Mammary microvascular endothelial cell (primary cell): Measurements from ENCODE around the gene ANKRD65. TPM values are rescaled to one million over a fixed set of nuclear protein-coding genes. Genes with fewer than 3 reads are reported as not detected.

Source experiments
- total RNA-seq: library from RNA; depleted of rRNA; stranded (reverse); fragments of >200 nt; gene quantifications from 2 replicates; pipeline ENCODE4 v1.2.3, GENCODE V29; 2015

ANKRD65 gene
- 0.47 and 0.64 TPM in 2 replicates for total RNA-seq

GRCh38 chr1:1421147-1421906 lies at the start of gene ANKRD65:
Gene ANKRD65, minus strand, starts transcription at chr1:1421276. Its CDS starts 271 bp downstream, at chr1:1421005.

GRCh38 chr1:1449099-1449739 lies 28.1 kb upstream of the ANKRD65 start, which contains the start of gene ATAD3C:
Gene ATAD3C, plus strand, starts transcription at chr1:1449689. Its CDS starts 995 bp downstream, at chr1:1450684.

GRCh38 chr1:1435106-1435903 lies 14.2 kb upstream of the ANKRD65 start, which contains the start of gene VWA1:
Gene VWA1, plus strand, starts transcription at chr1:1435690. Its CDS starts 59 bp downstream, at chr1:1435749.

GRCh38 chr1:1406821-1407635 lies 14.0 kb downstream of the ANKRD65 start, which contains the start of gene MRPL20:
Gene MRPL20, minus strand, starts transcription at chr1:1407293. Its CDS starts 76 bp downstream, at chr1:1407217.

GRCh38 chr1:1399187-1399871 lies 21.7 kb downstream of the ANKRD65 start, which contains the start of gene CCNL2:
Gene CCNL2, minus strand, starts transcription at chr1:1399335. Its CDS starts 29 bp downstream, at chr1:1399306.

GRCh38 chr1:1374929-1375662 lies 46.0 kb downstream of the ANKRD65 start, which contains the start of gene AURKAIP1:
Gene AURKAIP1, minus strand, starts transcription at chr1:1375207. Its CDS starts 451 bp downstream, at chr1:1374756.

Other genes with a start within 250 kb of the ANKRD65 start
- gene TTLL10, start 247.4 kb downstream of the ANKRD65 start, total RNA-seq = not detected in 2 replicates
- not detected in 2 replicates for gene TNFRSF18, start 214.7 kb downstream of the ANKRD65 start, total RNA-seq
- 1.4 and 2.0 TPM in 2 replicates for gene TNFRSF4, start 207.1 kb downstream of the ANKRD65 start, total RNA-seq
- 205 and 217 TPM in 2 replicates for gene SDF4, start 189.3 kb downstream of the ANKRD65 start, total RNA-seq
- gene B3GALT6, start 189.0 kb downstream of the ANKRD65 start, total RNA-seq = 27.9 and 30.2 TPM in 2 replicates
- gene C1QTNF12, start 174.6 kb downstream of the ANKRD65 start, total RNA-seq = 0.25 and 0.27 TPM in 2 replicates
- gene UBE2J2, start 147.4 kb downstream of the ANKRD65 start, total RNA-seq = 36.0 and 43.3 TPM in 2 replicates
- 0.05 and 0.67 TPM in 2 replicates for gene SCNN1D, start 140.8 kb downstream of the ANKRD65 start, total RNA-seq
- gene ACAP3, start 113.3 kb downstream of the ANKRD65 start, total RNA-seq = 13.7 and 20.6 TPM in 2 replicates
- gene PUSL1, start 112.7 kb downstream of the ANKRD65 start, total RNA-seq = 38.5 and 38.6 TPM in 2 replicates
- gene INTS11, start 96.6 kb downstream of the ANKRD65 start, total RNA-seq = 83.0 and 98.9 TPM in 2 replicates
- 40.4 and 40.6 TPM in 2 replicates for gene CPTP, start 96.5 kb downstream of the ANKRD65 start, total RNA-seq
- gene TAS1R3, start 90.0 kb downstream of the ANKRD65 start, total RNA-seq = not detected in 2 replicates
- gene DVL1, start 71.9 kb downstream of the ANKRD65 start, total RNA-seq = 41.1 and 41.3 TPM in 2 replicates
- gene MXRA8, start 62.7 kb downstream of the ANKRD65 start, total RNA-seq = 0.20 and 0.34 TPM in 2 replicates
- 180 and 195 TPM in 2 replicates for gene AURKAIP1, start 46.1 kb downstream of the ANKRD65 start, total RNA-seq
- 40.4 and 46.4 TPM in 2 replicates for gene CCNL2, start 21.9 kb downstream of the ANKRD65 start, total RNA-seq
- gene MRPL20, start 14.0 kb downstream of the ANKRD65 start, total RNA-seq = 204 and 208 TPM in 2 replicates
- gene VWA1, start 14.4 kb upstream of the ANKRD65 start, total RNA-seq = 45.7 and 49.0 TPM in 2 replicates
- gene ATAD3C, start 28.4 kb upstream of the ANKRD65 start, total RNA-seq = 0.07 TPM in 1 of 2 replicates, not detected in the other
- gene ATAD3B, start 50.5 kb upstream of the ANKRD65 start, total RNA-seq = 40.2 and 43.1 TPM in 2 replicates
- gene ATAD3A, start 90.9 kb upstream of the ANKRD65 start, total RNA-seq = 50.7 and 56.6 TPM in 2 replicates
- gene TMEM240, start 119.3 kb upstream of the ANKRD65 start, total RNA-seq = 0.69 and 1.7 TPM in 2 replicates
- gene SSU72, start 153.6 kb upstream of the ANKRD65 start, total RNA-seq = 111 and 116 TPM in 2 replicates
- gene FNDC10, start 178.9 kb upstream of the ANKRD65 start, total RNA-seq = 2.1 and 3.1 TPM in 2 replicates
- 15.9 and 17.7 TPM in 2 replicates for gene MIB2, start 194.2 kb upstream of the ANKRD65 start, total RNA-seq
- 0.49 and 2.4 TPM in 2 replicates for gene MMP23B, start 210.9 kb upstream of the ANKRD65 start, total RNA-seq
- gene CDK11B, start 237.7 kb upstream of the ANKRD65 start, total RNA-seq = 13.1 and 13.5 TPM in 2 replicates